ENCODE measurements around the gene PRTG. TPM values are rescaled to one million over a fixed set of nuclear protein-coding genes. Genes with fewer than 3 reads are reported as not detected.

Gene PRTG
- total and polyA plus RNA-seq, 9 of the 15 experiments (the other 6 are each of a cell fraction or from before 2014, with no cell fraction given) = under 0.01 to 0.14 (median 0.06) TPM; not detected in 1

DNA sequence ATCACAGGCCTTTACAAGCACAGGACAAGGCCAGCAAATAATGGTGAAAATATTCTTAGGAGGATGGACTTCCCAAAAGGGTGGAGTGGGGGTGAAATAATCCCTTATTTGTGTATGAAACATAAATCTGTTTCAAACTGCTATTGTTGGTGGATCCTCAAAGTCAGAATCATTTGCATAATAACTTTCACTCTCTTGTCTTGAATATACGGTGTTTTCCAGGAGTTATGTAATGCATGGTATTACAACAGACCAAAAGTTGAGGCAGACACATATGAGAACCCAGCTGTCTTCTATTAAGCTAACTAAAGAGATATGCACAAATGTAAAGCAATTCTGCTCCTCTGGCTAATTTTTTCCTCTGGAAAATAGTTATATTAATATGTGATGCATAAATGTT is 57.7 kb downstream of the PRTG start (continued):
- TF ChIP-seq, protein P1, sequence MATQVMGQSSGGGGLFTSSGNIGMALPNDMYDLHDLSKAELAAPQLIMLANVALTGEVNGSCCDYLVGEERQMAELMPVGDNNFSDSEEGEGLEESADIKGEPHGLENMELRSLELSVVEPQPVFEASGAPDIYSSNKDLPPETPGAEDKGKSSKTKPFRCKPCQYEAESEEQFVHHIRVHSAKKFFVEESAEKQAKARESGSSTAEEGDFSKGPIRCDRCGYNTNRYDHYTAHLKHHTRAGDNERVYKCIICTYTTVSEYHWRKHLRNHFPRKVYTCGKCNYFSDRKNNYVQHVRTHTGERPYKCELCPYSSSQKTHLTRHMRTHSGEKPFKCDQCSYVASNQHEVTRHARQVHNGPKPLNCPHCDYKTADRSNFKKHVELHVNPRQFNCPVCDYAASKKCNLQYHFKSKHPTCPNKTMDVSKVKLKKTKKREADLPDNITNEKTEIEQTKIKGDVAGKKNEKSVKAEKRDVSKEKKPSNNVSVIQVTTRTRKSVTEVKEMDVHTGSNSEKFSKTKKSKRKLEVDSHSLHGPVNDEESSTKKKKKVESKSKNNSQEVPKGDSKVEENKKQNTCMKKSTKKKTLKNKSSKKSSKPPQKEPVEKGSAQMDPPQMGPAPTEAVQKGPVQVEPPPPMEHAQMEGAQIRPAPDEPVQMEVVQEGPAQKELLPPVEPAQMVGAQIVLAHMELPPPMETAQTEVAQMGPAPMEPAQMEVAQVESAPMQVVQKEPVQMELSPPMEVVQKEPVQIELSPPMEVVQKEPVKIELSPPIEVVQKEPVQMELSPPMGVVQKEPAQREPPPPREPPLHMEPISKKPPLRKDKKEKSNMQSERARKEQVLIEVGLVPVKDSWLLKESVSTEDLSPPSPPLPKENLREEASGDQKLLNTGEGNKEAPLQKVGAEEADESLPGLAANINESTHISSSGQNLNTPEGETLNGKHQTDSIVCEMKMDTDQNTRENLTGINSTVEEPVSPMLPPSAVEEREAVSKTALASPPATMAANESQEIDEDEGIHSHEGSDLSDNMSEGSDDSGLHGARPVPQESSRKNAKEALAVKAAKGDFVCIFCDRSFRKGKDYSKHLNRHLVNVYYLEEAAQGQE (IDR thresholded peaks at IDR 0.05; ENCODE audit: borderline replicate concordance) = no peak
- TF ChIP-seq, protein P1 (CRISPR knock-in tag; IDR thresholded peaks at IDR 0.05; ENCODE audit: low read depth) = no peak

DNA sequence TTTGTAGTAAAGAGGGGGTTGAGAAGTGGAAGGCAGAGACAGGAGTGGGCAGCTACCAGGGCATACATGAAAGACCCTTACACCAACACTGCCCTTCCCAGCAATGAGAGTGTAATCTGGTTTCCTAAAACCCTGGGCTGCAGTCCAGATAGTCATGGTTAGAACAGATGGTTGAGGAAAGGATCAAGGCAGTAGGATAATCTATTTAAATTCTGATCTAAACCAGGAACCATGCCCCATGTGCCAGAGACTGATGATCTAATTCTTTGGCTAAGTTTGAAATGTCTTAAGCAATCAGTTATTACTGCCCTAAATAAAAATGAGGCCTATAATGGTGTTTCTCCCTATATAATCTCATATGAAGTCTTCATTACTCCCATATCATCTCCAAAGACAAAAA is 59.6 kb downstream of the PRTG start:
- POLR2A ChIA-PET = interaction anchor here (1.3 kb wide), 1 partner anchor 12 kb away, joined by 4 read pairs; no protein-coding TSS in a partner anchor
- no peak for ATAC-seq
- Histone ChIP-seq H3K36me3 (ENCODE audit: control insufficient read depth, insufficient read depth, low read length) (no peaks in the 10 kb centered on the region), H3K27me3 (ENCODE audit: control insufficient read depth in 2 of 2, insufficient read depth in 2 of 2, low read length in 2 of 2) (peaks cover 2 to 5% of the 10 kb centered on the region in 2 experiments; a peak in 2 of 5 replicates), H3K9me1 (ENCODE audit: control insufficient read depth, insufficient read depth, low read length) (no peaks in the 10 kb centered on the region), H3K4me2 (ENCODE audit: insufficient read depth, low read length) (no peak overlapping the region), H3K4me3 (no peak overlapping the region), H3K9ac (ENCODE audit: insufficient read depth in 1 of 2, low read depth in 2 of 2, low read length in 2 of 2) (no peak overlapping the region), H3K9me3 (replicated peaks; ENCODE audit: control insufficient read depth, insufficient read depth, low read depth, low read length) (no peaks in the 10 kb centered on the region), H3K79me2 (ENCODE audit: control insufficient read depth, insufficient read depth, low read length) (no peaks in the 10 kb centered on the region), H2AFZ (ENCODE audit: low read depth, low read length) (no peak overlapping the region), H3K4me1 (replicated peaks in 1 of 2; ENCODE audit: control insufficient read depth in 2 of 2, insufficient read depth in 2 of 2, low read length in 2 of 2) (no peaks in the 10 kb centered on the region), H4K20me1 (replicated peaks; ENCODE audit: control insufficient read depth, insufficient read depth, low read length) (no peaks in the 10 kb centered on the region), H3K27ac (ENCODE audit: extremely low read depth, low read depth, low read length) (no peak overlapping the region)
- TF ChIP-seq ZNF384 (IDR thresholded peaks at IDR 0.05; ENCODE audit: low read depth, low read length) (no peak), BHLHE40 (IDR thresholded peaks at IDR 0.05; ENCODE audit: low read length) (no peak), DPF2 (IDR thresholded peaks at IDR 0.05) (no peak)
- TF ChIP-seq, protein P2, sequence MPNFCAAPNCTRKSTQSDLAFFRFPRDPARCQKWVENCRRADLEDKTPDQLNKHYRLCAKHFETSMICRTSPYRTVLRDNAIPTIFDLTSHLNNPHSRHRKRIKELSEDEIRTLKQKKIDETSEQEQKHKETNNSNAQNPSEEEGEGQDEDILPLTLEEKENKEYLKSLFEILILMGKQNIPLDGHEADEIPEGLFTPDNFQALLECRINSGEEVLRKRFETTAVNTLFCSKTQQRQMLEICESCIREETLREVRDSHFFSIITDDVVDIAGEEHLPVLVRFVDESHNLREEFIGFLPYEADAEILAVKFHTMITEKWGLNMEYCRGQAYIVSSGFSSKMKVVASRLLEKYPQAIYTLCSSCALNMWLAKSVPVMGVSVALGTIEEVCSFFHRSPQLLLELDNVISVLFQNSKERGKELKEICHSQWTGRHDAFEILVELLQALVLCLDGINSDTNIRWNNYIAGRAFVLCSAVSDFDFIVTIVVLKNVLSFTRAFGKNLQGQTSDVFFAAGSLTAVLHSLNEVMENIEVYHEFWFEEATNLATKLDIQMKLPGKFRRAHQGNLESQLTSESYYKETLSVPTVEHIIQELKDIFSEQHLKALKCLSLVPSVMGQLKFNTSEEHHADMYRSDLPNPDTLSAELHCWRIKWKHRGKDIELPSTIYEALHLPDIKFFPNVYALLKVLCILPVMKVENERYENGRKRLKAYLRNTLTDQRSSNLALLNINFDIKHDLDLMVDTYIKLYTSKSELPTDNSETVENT (CRISPR knock-in tag; IDR thresholded peaks at IDR 0.05) = no peak
- in situ Hi-C loops (cut with MboI) (no loop called here), intact Hi-C loops (cut with micrococcal nuclease) (no loop called here)
- DNase-seq (ENCODE audit: extremely low read depth in 1 of 4, low spot score in 3 of 4) = no peak
- CTCF ChIA-PET (ENCODE audit: low intra/inter-chr PET ratio) = no interaction called here
- BruUV-seq (replicated peaks) = no TSS peak
- FAIRE-seq = no peak

All from K562 (cell line).